Liver (tissue), 9 donors: ENCODE measurements around the gene ACTR3C. TPM values are rescaled to one million over a fixed set of nuclear protein-coding genes. Genes with fewer than 3 reads are reported as not detected.

Experiments
- DNase-seq: peaks from one replicate; pipeline ENCODE4 v3.0.0-alpha.2; 2017; ENCODE audit warnings: low spot score
- H3K27ac ChIP-seq, 2 donors: one replicate each; pipeline ENCODE4 v1.7.0; 2013; ENCODE audit warnings: inconsistent platforms in 2 of 2, low read length in 2 of 2, control low read depth in 1 of 2, low read depth in 1 of 2, mild to moderate bottlenecking in 1 of 2
- H3K27me3 ChIP-seq, 4 donors: one replicate each; pipeline versions ENCODE4 v1.6.1 to v1.7.0; 2013; ENCODE audit warnings: low read length in 3 of 4, inconsistent platforms in 1 of 4, mild to moderate bottlenecking in 1 of 4, moderate library complexity in 1 of 4; ENCODE audit not compliant: control insufficient read depth in 4 of 4, insufficient read depth in 4 of 4
- H3K36me3 ChIP-seq, 4 donors: one replicate each; pipeline versions ENCODE4 v1.6.1 to v1.7.0; 2013; ENCODE audit warnings: low read length in 3 of 4, mild to moderate bottlenecking in 3 of 4, low read depth in 1 of 4, moderate library complexity in 1 of 4; ENCODE audit not compliant: control insufficient read depth in 4 of 4, insufficient read depth in 3 of 4
- H3K4me1 ChIP-seq, 4 donors: one replicate each; pipeline versions ENCODE4 v1.6.1 to v1.7.0; 2013; ENCODE audit warnings: low read length in 3 of 4, mild to moderate bottlenecking in 3 of 4, moderate library complexity in 1 of 4; ENCODE audit not compliant: control insufficient read depth in 4 of 4, insufficient read depth in 4 of 4
- H3K4me3 ChIP-seq, 3 donors: one replicate each; pipeline versions ENCODE4 v1.6.1 to v1.7.0; 2013; ENCODE audit warnings: low read length in 3 of 3, control low read depth in 1 of 3, low read depth in 1 of 3, mild to moderate bottlenecking in 1 of 3
- H3K9ac ChIP-seq, 2 donors: one replicate each; pipeline ENCODE4 v1.7.0; 2013; ENCODE audit warnings: low read length in 2 of 2, mild to moderate bottlenecking in 2 of 2, moderate library complexity in 2 of 2, control low read depth in 1 of 2, low read depth in 1 of 2
- H3K9me3 ChIP-seq, 4 donors: one replicate each; pipeline versions ENCODE4 v1.6.1 to v1.7.0; 2013; ENCODE audit warnings: low read length in 3 of 4; ENCODE audit not compliant: control insufficient read depth in 4 of 4
- EGR1 ChIP-seq, 2 donors: IDR thresholded peaks; 2 replicates each; pipeline ENCODE4 v1.6.1; 2016 to 2018; ENCODE audit warnings: antibody characterized with exemption in 2 of 2, low read depth in 2 of 2
- FOXA1 ChIP-seq: IDR thresholded peaks from 2 replicates; pipeline ENCODE4 v1.6.1; 2016; ENCODE audit warnings: antibody characterized with exemption
- FOXA2 ChIP-seq: IDR thresholded peaks from 2 replicates; pipeline ENCODE4 v1.6.1; 2016; ENCODE audit warnings: antibody characterized with exemption
- GABPA ChIP-seq, 2 donors: IDR thresholded peaks in 1 of 2; conservative IDR thresholded peaks in 1 of 2; 2 replicates each; pipeline ENCODE4 v1.6.1; 2016; ENCODE audit warnings: antibody characterized with exemption in 2 of 2, mild to moderate bottlenecking in 1 of 2, moderate library complexity in 1 of 2
- HNF4A ChIP-seq, 2 donors: conservative IDR thresholded peaks; 2 replicates each; pipeline ENCODE4 v1.6.1; 2016; ENCODE audit warnings: antibody characterized with exemption in 2 of 2, mild to moderate bottlenecking in 2 of 2
- HNF4G ChIP-seq: IDR thresholded peaks from 2 replicates; pipeline ENCODE4 v1.6.1; 2016; ENCODE audit warnings: antibody characterized with exemption
- JUND ChIP-seq, 2 donors: IDR thresholded peaks; 2 replicates each; pipeline ENCODE4 v1.6.1; 2016; ENCODE audit warnings: antibody characterized with exemption in 2 of 2
- NR2F2 ChIP-seq: IDR thresholded peaks from 2 replicates; pipeline ENCODE4 v1.6.1; 2016; ENCODE audit warnings: antibody characterized with exemption
- RAD21 ChIP-seq, 2 donors: IDR thresholded peaks; 2 replicates each; pipeline ENCODE4 v1.6.1; 2016; ENCODE audit warnings: antibody characterized with exemption in 2 of 2, mild to moderate bottlenecking in 2 of 2
- REST ChIP-seq: IDR thresholded peaks from 2 replicates; pipeline ENCODE4 v1.6.1; 2016; ENCODE audit warnings: antibody characterized with exemption, mild to moderate bottlenecking
- RXRA ChIP-seq, 2 donors: IDR thresholded peaks; 2 replicates each; pipeline ENCODE4 v1.6.1; 2017 to 2018; ENCODE audit warnings: antibody characterized with exemption in 2 of 2, mild to moderate bottlenecking in 1 of 2
- SP1 ChIP-seq: IDR thresholded peaks from 2 replicates; pipeline ENCODE4 v1.6.1; 2018; ENCODE audit warnings: antibody characterized with exemption, mild to moderate bottlenecking
- TAF1 ChIP-seq: conservative IDR thresholded peaks from 2 replicates; pipeline ENCODE4 v1.6.1; 2016; ENCODE audit warnings: antibody characterized with exemption, mild to moderate bottlenecking
- YY1 ChIP-seq: IDR thresholded peaks from 2 replicates; pipeline ENCODE4 v1.6.1; 2016; ENCODE audit warnings: antibody characterized with exemption, mild to moderate bottlenecking
- WGBS: extraction: QIAGEN DNeasy Blood & Tissue Kit; methylation state at CpG from one replicate; pipeline ENCODE4 v1.1.7; 2013; 5-methylcytosine and 5-hydroxymethylcytosine counted together
- polyA plus RNA-seq, 2 donors: library from polyadenylated mRNA; stranded (reverse) in 1 of 2; unstranded in 1 of 2; fragments of 200-250 nt in 1 of 2; fragments of >200 nt in 1 of 2; fragmentation: Nextera tagmentation in 1 of 2; extraction: Ambion mirVana in 1 of 2; gene quantifications; one replicate each; pipeline versions ENCODE4 v1.2.1 to v1.2.3, GENCODE V29; 2013 to 2015
- total RNA-seq, 2 donors: library from RNA; depleted of rRNA; stranded (reverse); fragments of >200 nt; gene quantifications; one replicate each; pipeline ENCODE4 v1.2.3, GENCODE V29; 2014
- TF ChIP-seq, protein P1 (sequence below): IDR thresholded peaks from 2 replicates; pipeline ENCODE4 v1.6.1; 2016; ENCODE audit warnings: antibody characterized with exemption
- TF ChIP-seq, protein P2 (sequence below): fragments of 150-350 bp; IDR thresholded peaks from 2 replicates; pipeline ENCODE4 v1.5.1; 2017; ENCODE audit warnings: improper control_type of control experiment, low read depth, low read length; ENCODE audit not compliant: missing input control
- TF ChIP-seq, protein P3 (sequence below): IDR thresholded peaks from 2 replicates; pipeline ENCODE4 v1.6.1; 2016; ENCODE audit warnings: antibody characterized with exemption
- TF ChIP-seq, protein P4 (sequence below): IDR thresholded peaks from 2 replicates; pipeline ENCODE4 v1.6.1; 2016; ENCODE audit warnings: antibody characterized with exemption
- donor health status: healthy.
- donor health status: healthy.
- donor health status: healthy.
- donor health status: healthy.
- donor health status: healthy.

ACTR3C gene
- total and polyA plus RNA-seq, 4 donors, result 3.0 to 61.7 (median 28.3) TPM

DNA sequence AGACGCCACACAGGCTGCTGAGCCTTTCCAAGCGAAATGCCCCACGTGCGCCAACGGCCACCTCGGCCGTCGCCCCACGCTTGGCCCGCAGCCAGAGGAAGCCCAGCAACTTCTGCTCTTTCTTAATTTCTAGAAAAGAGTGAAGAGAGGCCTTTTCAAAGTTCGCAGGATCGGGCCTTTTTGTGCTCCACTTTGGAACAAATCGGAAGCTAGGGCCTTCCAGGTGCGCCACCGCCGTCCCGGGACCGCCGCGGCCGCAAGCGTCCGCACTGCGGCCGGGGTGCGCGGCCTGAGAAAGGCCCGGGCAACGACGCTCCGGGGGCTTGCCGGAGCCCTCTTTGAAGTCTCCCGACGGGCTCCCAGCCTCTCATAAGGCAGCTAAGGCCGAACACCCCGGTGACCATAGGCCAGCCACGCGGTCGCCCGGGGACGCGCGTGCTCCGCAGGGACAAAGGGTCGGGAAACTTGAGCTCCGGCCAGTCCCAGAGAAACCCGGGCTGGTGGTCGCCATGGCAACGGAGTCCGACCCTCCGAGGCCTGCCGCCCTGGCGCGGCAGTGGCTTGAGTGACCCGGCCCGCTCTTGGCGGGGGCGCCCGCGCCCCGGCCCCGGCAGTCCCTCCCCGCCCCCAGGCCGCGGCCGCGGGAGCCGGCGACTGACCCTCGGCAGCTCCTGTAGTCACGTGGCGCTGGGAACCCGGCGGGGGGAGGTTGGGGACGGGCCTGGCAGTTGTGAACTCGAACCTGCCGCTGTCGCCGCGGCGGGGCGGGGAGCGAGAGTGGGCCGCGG, 44.9 kb upstream of the ACTR3C start, which contains the start of gene REPIN1:
REPIN1 (plus strand) TSS at position 727 of the 788 bp plus-strand sequence. CDS start 890 bp downstream, outside the sequence.
- peak; percentile 89 for DNase-seq
- no peaks in the 10 kb centered on the region for H3K27me3 ChIP-seq
- H3K27ac ChIP-seq, result peak within 1 kb of the TSS; percentile 98 to 99
- peak within 1 kb of the TSS; percentile 76 to 97 (median 82) for H3K4me3 ChIP-seq
- H3K9me3 ChIP-seq, result no peaks in the 10 kb centered on the region
- H3K9ac ChIP-seq, result peak within 1 kb of the TSS; percentile 90 to 95
- peaks cover 4 to 14% (median 12%) of the 10 kb centered on the region in 4 donors for H3K36me3 ChIP-seq
- no peak for TF ChIP-seq FOXA1
- TF ChIP-seq, protein P1, sequence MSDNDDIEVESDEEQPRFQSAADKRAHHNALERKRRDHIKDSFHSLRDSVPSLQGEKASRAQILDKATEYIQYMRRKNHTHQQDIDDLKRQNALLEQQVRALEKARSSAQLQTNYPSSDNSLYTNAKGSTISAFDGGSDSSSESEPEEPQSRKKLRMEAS, result no peak
- no peak for TF ChIP-seq NR2F2
- no peak for TF ChIP-seq TAF1
- TF ChIP-seq, protein P2, sequence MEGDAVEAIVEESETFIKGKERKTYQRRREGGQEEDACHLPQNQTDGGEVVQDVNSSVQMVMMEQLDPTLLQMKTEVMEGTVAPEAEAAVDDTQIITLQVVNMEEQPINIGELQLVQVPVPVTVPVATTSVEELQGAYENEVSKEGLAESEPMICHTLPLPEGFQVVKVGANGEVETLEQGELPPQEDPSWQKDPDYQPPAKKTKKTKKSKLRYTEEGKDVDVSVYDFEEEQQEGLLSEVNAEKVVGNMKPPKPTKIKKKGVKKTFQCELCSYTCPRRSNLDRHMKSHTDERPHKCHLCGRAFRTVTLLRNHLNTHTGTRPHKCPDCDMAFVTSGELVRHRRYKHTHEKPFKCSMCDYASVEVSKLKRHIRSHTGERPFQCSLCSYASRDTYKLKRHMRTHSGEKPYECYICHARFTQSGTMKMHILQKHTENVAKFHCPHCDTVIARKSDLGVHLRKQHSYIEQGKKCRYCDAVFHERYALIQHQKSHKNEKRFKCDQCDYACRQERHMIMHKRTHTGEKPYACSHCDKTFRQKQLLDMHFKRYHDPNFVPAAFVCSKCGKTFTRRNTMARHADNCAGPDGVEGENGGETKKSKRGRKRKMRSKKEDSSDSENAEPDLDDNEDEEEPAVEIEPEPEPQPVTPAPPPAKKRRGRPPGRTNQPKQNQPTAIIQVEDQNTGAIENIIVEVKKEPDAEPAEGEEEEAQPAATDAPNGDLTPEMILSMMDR, result no peak
- TF ChIP-seq, protein P3, sequence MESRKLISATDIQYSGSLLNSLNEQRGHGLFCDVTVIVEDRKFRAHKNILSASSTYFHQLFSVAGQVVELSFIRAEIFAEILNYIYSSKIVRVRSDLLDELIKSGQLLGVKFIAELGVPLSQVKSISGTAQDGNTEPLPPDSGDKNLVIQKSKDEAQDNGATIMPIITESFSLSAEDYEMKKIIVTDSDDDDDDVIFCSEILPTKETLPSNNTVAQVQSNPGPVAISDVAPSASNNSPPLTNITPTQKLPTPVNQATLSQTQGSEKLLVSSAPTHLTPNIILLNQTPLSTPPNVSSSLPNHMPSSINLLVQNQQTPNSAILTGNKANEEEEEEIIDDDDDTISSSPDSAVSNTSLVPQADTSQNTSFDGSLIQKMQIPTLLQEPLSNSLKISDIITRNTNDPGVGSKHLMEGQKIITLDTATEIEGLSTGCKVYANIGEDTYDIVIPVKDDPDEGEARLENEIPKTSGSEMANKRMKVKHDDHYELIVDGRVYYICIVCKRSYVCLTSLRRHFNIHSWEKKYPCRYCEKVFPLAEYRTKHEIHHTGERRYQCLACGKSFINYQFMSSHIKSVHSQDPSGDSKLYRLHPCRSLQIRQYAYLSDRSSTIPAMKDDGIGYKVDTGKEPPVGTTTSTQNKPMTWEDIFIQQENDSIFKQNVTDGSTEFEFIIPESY, result peak; percentile 3
- no peak for TF ChIP-seq REST
- peak in 1 of 2 donors; percentile 13 for TF ChIP-seq HNF4A (conservative IDR thresholded peaks at IDR 0.05)
- no peak for TF ChIP-seq GABPA (IDR thresholded peaks at IDR 0.05 in 1 of 2, conservative IDR thresholded peaks at IDR 0.05 in 1 of 2)
- no peak for TF ChIP-seq HNF4G
- no peak for TF ChIP-seq SP1
- TF ChIP-seq RAD21 (IDR thresholded peaks at IDR 0.05), result no peak
- TF ChIP-seq RXRA (IDR thresholded peaks at IDR 0.05), result peak in 1 of 2 donors; percentile 53
- peak in 1 of 2 donors; percentile 1 for TF ChIP-seq EGR1 (IDR thresholded peaks at IDR 0.05; ENCODE audit: low read depth in 2 of 2)
- TF ChIP-seq YY1, result no peak
- TF ChIP-seq FOXA2, result no peak
- TF ChIP-seq, protein P4, sequence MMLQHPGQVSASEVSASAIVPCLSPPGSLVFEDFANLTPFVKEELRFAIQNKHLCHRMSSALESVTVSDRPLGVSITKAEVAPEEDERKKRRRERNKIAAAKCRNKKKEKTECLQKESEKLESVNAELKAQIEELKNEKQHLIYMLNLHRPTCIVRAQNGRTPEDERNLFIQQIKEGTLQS, result no peak
- TF ChIP-seq JUND (IDR thresholded peaks at IDR 0.05), result no peak
- WGBS, result under 1% methylated on average over 85 of the region's 85 CpGs
- peaks cover 2 to 40% (median 29%) of the 10 kb centered on the region in 4 donors for H3K4me1 ChIP-seq
